Measurements from ENCODE around the gene CARS2. TPM values are rescaled to one million over a fixed set of nuclear protein-coding genes. Genes with fewer than 3 reads are reported as not detected.

CARS2 gene
- total RNA-seq, 4 donors from 2014 or later, result 22.5 to 34.8 (median 28.0) TPM

DNA sequence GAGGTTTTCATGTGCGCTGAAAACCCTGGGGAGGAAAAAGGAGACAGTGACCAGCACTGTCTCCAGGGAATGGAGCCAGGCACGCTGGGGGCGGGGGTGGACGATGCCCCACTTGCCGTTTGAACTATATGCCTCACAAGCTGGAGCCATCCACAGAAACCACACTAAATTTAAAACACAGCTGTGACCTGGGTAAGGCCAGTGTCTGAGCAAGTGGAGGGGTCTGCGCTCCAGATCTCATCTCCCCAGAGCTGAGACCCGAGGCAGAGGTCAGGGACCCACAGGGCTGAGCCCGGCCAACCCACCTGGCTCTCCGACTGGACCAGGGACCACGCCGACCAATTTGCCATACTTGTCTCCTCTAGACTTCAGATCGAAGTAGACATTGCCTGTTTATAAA lies 23.2 kb downstream of the CARS2 start:
- no peaks in the 10 kb centered on the region for H3K27me3 ChIP-seq
- DNase-seq, result no peak
- H3K9me3 ChIP-seq, result no peaks in the 10 kb centered on the region
- H3K4me1 ChIP-seq, result no peaks in the 10 kb centered on the region
- H3K4me3 ChIP-seq, result no peak overlapping the region
- in situ Hi-C loops (cut with MboI; ENCODE audit: low sequenced_read_pairs in 4 of 4), result loop anchor here in 1 of 4 donors (25.0 kb wide), 1 partner anchor 130 kb away; no protein-coding TSS in a partner anchor
- intact Hi-C loops (cut with DNase I; ENCODE audit: low total_unique reads), result loop anchor here (2.0 kb wide), 1 partner anchor 136 kb away; no protein-coding TSS in a partner anchor
- no peak for TF ChIP-seq POLR2A (IDR thresholded peaks at IDR 0.05)
- TF ChIP-seq, protein P1, sequence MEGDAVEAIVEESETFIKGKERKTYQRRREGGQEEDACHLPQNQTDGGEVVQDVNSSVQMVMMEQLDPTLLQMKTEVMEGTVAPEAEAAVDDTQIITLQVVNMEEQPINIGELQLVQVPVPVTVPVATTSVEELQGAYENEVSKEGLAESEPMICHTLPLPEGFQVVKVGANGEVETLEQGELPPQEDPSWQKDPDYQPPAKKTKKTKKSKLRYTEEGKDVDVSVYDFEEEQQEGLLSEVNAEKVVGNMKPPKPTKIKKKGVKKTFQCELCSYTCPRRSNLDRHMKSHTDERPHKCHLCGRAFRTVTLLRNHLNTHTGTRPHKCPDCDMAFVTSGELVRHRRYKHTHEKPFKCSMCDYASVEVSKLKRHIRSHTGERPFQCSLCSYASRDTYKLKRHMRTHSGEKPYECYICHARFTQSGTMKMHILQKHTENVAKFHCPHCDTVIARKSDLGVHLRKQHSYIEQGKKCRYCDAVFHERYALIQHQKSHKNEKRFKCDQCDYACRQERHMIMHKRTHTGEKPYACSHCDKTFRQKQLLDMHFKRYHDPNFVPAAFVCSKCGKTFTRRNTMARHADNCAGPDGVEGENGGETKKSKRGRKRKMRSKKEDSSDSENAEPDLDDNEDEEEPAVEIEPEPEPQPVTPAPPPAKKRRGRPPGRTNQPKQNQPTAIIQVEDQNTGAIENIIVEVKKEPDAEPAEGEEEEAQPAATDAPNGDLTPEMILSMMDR (IDR thresholded peaks at IDR 0.05 in 4 of 5, conservative IDR thresholded peaks at IDR 0.05 in 1 of 5), result no peak
- no peak for ATAC-seq
- no peak overlapping the region for H3K27ac ChIP-seq
- H3K36me3 ChIP-seq, result peaks cover 0 to 40% of the 10 kb centered on the region in 2 donors

DNA sequence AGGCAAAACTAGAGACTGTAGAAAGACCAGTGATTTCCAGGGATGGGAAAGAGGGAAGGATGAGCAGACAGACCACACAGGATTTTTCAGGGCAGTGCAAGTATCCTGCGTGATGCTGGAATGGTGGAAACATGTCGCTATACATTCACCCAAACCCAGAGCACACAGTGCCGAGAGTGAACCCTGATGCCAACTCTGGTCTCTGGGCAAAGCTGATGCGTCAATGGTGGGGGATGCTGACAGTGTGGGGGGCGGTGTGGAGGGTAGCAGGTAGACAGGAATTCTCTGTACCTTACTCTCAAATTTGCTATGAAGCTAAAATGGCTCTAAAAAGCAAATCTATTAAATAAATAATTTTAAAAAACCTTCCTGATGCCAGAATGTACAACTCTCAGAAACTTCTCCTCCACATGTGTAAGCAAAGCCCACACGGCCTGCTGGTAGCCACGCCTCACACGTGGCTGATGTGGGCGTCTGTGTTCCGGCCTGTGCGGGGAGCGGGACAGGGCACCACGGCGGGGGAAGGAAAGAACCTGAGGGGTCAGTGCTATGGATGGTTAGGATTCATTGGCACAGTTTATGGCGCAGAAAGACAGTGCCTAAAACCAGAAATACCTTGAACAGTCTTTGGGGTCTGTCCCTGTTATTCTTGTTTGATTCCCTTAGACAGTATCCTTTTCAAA lies 23.9 kb downstream of the CARS2 start:
- DNase-seq, result no peak
- H3K4me3 ChIP-seq, result no peak overlapping the region
- H3K36me3 ChIP-seq, result peaks cover 0 to 40% of the 10 kb centered on the region in 2 donors
- ATAC-seq, result no peak
- H3K27me3 ChIP-seq, result no peaks in the 10 kb centered on the region
- no peak for TF ChIP-seq POLR2A (IDR thresholded peaks at IDR 0.05)
- TF ChIP-seq, protein P1 (IDR thresholded peaks at IDR 0.05 in 4 of 5, conservative IDR thresholded peaks at IDR 0.05 in 1 of 5), result no peak
- in situ Hi-C loops (cut with MboI; ENCODE audit: low sequenced_read_pairs in 4 of 4) (loop anchor here in 1 of 4 donors (25.0 kb wide), 1 partner anchor 130 kb away; no protein-coding TSS in a partner anchor), intact Hi-C loops (cut with DNase I; ENCODE audit: low total_unique reads) (loop anchor here (2.0 kb wide), 1 partner anchor 137 kb away; no protein-coding TSS in a partner anchor)
- no peaks in the 10 kb centered on the region for H3K4me1 ChIP-seq
- H3K9me3 ChIP-seq, result no peaks in the 10 kb centered on the region
- H3K27ac ChIP-seq, result no peak overlapping the region

DNA sequence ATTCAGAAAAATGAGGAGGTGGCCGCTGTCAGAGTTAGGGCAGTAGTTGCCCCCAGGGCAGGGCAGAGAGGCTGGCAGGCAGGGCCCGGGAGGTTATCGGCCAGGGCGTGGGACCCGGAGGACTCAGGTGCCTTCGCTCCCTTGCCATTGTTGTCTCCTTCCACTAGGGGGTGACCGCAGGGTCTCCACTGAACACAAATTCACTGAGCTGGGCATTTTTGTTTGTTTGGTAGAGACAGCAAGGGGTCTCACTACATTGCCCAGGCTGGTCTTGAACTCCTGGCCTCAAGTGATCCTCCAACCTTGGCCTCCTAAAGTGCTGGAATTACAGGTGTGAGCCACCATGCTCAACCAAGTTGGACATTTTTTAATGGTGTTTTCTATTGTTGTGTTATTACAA lies 25.1 kb downstream of the CARS2 start:
- intact Hi-C loops (cut with DNase I; ENCODE audit: low total_unique reads), result no loop called here
- in situ Hi-C loops (cut with MboI; ENCODE audit: low sequenced_read_pairs in 4 of 4), result loop anchor here in 1 of 4 donors (25.0 kb wide), 1 partner anchor 131 kb away; no protein-coding TSS in a partner anchor

DNA sequence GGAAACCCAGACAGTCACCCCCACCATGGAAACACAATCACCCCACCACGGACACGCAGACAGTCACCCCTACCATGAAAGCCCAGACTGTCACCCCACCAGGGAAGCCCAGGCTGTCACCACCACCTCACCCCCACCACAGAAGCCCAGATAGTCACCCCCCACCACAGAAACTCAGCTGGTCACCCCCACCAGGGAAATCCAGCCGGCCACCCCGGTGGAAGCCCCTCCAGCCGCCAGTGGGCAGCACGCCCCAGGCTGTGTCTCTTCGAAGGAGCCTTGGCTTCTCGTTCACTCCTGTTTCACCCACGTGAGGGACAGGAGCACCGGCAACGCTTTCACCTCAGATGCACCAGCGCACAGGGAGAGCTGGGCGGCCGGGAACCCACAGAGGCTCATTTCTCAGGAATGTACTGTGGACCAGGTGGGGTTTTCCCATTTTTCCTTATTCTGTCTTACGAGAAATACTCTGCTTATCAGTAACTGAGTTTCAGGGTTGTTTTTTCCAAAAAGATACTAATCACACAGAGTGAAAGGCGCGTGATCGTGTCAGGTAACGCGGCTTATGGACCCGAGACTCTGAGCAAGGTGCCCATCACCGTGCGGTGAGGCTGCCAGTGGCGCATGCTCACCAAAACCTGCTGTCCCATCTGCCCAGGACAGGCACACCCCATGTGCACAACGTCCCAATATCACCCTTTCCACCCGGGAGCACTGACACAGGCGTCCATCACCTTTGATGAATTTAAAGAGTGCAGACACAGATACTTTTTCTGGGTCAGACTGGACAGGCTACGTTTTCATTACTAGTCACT lies 28.0 kb downstream of the CARS2 start:
- no peak for ATAC-seq
- no peak for DNase-seq
- Histone ChIP-seq H3K27me3 (no peaks in the 10 kb centered on the region), H3K4me3 (no peak overlapping the region), H3K27ac (no peak overlapping the region), H3K9me3 (no peaks in the 10 kb centered on the region), H3K36me3 (peaks cover 0 to 36% of the 10 kb centered on the region in 2 donors), H3K4me1 (no peaks in the 10 kb centered on the region)
- intact Hi-C loops (cut with DNase I; ENCODE audit: low total_unique reads) (no loop called here), in situ Hi-C loops (cut with MboI; ENCODE audit: low sequenced_read_pairs in 4 of 4) (loop anchor here in 1 of 4 donors (25.0 kb wide), 1 partner anchor 134 kb away; no protein-coding TSS in a partner anchor)
- TF ChIP-seq POLR2A (IDR thresholded peaks at IDR 0.05), result no peak
- TF ChIP-seq, protein P1 (IDR thresholded peaks at IDR 0.05 in 4 of 5, conservative IDR thresholded peaks at IDR 0.05 in 1 of 5), result no peak

More for the DNA sequence above, 25.1 kb downstream of the CARS2 start:
- H3K27me3 ChIP-seq, result no peaks in the 10 kb centered on the region
- TF ChIP-seq POLR2A (IDR thresholded peaks at IDR 0.05), result no peak
- TF ChIP-seq, protein P1 (IDR thresholded peaks at IDR 0.05 in 4 of 5, conservative IDR thresholded peaks at IDR 0.05 in 1 of 5), result peak in 2 of 5 experiments; percentile 19 to 39
- H3K27ac ChIP-seq, result no peak overlapping the region
- DNase-seq (no peak), ATAC-seq (no peak)
- H3K36me3 ChIP-seq, result peaks cover 0 to 42% of the 10 kb centered on the region in 2 donors
- no peaks in the 10 kb centered on the region for H3K9me3 ChIP-seq
- H3K4me3 ChIP-seq, result no peak overlapping the region
- H3K4me1 ChIP-seq, result no peaks in the 10 kb centered on the region
